GM19455 (cell line): ENCODE measurements around the gene EYS.
"Not testable (repeated sequence)": the region's sequence is repeated elsewhere in the genome, so short reads cannot be mapped to it uniquely, and the experiment has no call there.

Experiments used
- ATAC-seq: cut with Tn5 transposase; IDR thresholded peaks from one replicate; pipeline ENCODE4 v1.9.1; 2021; ENCODE audit not compliant: unreplicated experiment

Gene EYS

DNA sequence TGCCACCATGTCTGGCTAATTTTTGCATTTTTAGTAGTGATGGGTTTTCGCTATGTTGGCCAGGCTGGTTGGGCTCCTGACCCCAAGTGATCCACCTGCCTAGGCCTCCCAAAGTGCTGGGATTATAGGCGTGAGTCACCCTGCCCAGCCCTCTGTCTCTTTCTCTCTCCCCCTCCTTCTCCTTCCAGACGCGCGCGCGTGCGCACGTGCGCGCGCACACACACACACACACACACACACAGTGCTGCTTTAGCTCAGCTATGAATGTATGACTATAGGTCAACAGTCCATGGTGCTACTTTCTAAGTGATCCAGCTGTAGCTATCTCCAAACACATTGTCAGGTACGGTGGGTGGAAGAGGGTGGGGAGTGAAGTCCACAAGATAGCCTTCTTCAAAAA lies 1621.9 kb downstream of the EYS start:
- no peak for ATAC-seq

DNA sequence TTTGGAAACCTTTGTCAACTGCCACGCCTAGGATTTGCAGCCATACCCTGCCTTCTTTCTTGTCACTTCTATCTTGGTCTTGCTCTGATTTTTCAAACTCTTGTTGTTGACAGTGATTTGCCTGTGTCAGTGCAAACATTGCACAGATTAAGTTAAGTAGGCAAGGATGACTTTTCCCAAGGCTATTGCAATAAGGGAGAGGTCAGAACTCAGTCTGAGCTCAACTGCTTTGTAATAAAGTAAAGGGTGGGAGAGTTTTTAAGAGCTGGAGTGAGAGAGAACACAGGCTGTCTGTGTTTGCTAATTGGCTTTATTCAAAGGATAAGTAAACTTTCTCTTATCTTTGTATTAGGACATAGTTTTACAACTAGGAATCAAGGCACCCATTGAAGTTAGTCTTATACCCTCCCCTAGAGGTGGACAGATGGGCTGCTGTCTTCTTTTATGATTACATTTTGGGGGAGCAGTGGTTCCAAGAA lies 1622.8 kb downstream of the EYS start:
- no peak for ATAC-seq

DNA sequence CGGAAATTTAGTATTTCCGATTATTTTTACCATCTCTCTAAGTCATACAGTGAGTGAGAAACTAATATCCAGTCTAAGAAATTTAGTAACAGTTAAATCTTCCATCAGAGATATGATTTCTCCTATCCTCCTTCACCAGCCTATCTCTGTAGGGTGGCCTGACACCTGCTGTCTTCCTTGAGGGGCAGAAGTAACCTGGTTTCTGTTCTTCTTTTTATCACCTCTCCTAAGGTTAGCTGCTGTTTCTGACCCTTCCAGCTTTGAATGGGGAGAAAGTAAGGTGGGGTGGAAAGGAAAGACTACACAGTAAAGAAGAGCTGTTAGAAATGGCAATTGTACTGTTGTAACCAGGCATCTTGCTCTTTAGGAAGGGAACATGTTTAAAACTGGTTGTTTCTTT lies 1623.8 kb downstream of the EYS start:
- no peak for ATAC-seq

DNA sequence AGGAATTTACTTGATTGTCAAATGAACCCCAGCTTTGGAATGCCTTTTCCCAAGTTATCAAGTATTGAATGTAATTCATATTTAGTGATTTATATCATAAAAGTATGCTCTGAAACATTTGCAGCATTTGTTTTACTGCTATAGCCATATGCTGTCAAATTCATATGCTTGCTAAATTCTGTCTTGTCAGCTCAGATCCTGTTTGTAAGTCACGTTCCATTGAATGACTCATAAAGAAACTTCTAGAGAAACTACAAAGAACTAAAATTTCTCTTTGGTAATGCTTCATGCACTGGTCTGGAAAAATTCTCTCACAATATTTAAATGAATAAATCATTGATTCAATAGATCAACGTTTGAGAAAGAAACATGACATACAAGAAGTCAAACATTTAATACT lies 1625.6 kb downstream of the EYS start:
- no peak for ATAC-seq

DNA sequence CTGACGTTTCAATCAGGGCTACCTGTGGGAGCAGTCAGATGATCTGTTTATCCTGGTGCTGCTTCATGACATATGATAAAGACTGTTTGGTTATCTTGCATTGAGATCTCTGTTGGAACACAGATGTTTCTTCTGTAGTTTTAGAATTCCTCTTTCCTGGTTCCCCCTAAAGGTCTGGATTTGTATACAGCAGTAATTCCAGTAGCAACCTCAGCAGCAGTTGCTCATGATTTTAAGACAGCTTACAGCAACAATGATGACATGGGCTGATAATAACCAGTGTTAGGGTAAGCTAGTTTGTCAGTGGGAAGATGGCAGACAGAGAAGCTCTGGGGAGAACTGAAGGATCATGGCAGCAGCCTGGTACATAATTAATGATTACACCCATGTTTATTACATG lies 1632.0 kb downstream of the EYS start:
- no peak for ATAC-seq

DNA sequence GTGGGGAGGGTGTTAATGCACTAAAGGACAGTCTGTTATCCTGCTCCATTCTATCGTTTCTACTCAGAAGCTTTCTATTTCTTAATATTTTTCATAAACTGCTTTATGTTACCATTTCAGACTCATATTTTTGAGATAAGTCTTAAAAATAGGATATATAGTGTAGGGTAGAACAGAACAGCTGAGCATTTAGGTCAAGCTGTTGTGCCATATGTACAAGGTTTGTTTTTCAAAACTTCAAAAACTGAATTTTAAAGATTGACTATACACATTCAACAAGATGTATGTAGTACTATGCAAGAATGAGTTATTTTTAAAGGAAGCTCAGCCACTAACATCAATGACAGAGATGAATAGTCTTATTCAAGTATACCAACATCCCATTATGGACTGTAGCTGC lies 1634.3 kb downstream of the EYS start:
- ATAC-seq: no peak

DNA sequence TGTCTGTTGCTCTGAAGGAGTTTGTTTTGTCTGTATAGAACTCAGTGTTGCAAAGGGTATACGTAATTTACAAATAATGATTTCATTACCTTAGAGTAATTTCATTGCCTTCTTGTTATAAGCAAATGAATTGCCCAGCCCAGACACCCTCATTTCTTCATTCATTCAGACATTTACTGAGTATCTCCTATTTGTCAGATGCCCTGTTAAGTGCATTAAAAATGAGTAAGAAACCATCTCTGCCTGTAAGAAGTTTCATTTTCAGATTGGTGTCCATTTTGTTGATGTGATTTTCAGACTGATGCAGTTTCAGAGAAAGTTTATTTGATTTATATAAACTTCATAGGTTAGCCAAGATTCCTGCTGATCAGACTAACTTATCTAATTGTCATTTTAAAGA lies 1642.1 kb downstream of the EYS start:
- no peak for ATAC-seq

DNA sequence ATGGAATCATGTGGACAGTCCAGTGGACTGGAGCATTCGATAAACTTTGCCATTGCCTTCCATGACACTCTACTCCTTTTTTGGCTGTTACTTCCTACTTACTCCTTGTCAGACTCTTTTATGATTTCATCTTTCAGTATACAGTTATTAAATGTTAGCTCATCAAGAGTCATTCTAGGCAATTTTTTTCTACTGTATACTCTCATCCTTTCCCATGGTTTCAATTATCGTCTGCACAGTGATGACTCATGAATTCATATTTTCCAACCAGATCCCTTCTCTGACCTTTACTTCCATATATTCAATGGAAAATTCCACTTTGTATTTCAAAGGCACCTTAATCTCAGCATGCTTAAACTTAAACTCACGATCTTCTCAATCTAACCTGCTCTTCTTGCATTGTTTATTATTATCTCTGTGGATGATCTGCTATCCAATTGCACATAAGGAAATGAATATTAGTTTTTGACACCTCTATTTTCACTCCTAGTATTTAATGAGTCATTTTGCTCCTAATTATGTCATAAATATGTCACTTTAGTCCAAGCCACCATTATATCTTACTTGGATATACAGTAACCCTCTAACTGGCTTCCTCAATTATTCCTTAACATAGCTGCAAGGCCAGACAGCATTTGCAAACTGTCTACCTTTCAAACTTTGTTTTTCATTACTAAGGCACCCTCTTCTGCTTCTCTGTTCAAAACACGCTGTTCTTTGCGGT lies 1643.9 kb downstream of the EYS start:
- no peak for ATAC-seq

DNA sequence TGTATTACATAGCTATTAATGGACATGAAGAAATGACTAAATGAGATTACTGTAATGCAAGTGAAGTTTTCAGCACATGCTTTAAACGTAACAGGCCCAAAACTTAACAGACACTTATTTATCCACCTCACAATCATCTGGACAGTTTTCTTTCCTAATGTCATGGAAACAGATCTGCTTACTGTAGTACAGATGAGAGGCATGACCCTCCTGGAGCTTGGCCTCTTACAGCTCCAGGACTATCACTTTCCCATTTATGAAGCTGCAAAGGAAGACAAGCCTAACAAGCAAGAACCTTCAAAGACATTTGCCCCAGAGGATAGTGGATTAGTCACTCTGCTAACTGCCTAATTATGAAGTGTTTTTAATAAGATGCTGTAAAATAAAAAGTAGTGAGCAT lies 1652.2 kb downstream of the EYS start:
- no peak for ATAC-seq

DNA sequence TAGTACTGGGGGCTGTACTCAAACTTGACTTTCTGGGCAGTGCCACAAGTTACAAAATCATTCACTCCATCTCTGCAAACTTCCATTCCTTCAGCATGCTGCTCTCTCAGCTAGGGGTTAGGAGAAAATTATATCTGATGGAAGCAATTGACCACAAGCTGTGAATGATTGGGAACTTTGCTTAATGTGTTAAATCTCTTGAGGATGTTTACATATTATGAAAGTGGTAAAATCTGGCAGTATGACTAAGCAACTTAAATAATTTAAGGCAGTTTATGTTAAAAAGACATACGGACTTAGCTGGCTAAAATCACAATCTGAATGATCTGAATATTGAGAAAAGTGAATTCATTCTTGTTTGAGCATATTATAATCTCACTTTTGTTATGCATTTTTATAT lies 1656.4 kb downstream of the EYS start:
- no peak for ATAC-seq

DNA sequence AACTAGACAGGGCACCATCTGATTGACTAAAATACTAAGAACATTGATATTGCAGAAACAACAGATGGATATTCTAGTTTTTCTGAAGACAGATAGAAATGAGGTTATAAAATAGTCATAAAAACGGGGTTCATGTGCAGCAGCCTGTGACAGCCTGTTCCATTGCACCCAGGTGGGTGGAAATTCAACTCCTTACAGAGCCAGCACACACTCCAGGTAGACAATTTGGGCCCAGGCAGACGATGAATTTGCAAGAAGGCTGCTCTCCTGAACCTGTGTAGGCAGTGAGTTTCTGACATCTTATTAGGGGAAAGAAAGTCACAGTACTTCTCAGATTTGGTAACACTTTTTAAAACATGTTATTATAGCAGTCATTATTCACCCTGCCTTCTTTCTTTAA lies 1657.3 kb downstream of the EYS start:
- no peak for ATAC-seq

DNA sequence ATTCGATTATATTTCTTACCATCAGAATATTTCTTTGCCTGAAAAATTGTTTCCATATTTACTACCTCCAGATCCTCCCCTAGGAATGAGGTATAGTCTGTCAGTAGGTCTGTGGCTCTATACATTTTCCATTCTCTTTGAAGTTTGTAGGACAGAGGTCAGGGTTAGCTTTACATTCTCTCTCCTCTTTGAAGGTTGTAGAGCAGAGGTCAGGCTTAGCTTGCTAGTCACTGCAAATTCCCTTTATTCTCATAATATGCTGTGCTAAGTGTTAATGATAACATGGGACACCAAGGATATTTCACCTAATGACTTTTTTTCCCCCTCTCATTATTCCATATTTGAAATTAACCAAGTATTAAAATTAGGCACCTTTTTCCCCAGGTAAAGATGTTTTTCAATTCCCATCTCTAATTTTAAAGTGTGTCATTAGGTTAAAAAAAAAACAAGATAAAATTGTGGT lies 1660.2 kb downstream of the EYS start:
- ATAC-seq: no peak

DNA sequence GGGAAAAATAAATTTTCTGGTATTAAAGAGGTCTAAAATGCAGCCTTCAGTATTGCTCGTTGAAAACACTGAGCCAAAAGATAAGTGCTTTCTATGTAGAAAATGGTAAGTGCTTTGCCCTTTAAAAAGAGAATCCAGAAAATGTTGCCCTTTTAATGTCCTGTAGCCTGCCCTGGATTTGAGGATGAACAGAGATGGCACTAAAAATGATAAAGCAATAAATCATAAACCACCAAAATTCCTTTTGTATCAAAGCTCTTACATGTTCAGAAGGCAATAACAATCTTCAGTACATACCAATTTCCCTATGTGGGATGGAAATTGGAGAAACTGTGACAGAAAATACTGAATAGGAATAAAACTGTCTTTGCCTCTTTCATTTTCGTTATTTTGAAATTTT lies 1665.7 kb downstream of the EYS start:
- ATAC-seq: no peak

DNA sequence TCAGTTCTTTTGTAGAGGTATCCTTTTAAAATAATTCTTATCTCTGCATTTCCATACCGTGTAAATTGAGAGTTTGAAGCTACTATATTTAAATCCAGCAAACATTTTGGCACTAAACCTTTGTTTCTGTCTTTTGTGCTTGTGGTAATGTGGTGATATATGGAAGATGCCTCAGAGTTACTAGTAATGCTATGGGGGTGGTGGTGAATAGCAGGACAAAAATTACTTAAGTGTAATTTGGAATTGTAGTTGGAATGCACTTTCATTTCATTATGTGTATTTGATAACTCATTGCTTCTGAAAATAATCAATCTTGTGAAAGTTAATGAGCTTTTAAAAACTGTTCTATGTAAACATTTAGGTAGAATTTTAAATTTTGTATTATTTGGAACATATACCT lies 1666.9 kb downstream of the EYS start:
- ATAC-seq: no peak

DNA sequence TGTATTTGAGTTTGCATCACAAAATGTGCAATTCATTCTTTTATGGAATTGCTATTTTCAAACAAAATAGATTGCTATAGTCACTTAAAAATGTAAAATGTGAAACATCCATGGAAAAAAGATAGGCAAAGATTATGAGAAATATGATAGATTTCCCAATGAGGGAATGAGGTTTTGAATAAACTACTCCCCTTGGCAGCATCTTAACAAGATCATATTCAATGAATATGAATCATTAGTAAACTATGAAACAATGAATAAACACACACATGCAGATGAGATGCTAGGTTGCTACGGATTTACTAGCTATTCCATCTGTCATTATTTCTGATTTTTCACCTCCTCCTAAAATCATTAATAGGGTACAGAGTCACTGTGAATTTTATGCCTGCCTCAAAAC lies 1669.6 kb downstream of the EYS start:
- ATAC-seq: no peak

DNA sequence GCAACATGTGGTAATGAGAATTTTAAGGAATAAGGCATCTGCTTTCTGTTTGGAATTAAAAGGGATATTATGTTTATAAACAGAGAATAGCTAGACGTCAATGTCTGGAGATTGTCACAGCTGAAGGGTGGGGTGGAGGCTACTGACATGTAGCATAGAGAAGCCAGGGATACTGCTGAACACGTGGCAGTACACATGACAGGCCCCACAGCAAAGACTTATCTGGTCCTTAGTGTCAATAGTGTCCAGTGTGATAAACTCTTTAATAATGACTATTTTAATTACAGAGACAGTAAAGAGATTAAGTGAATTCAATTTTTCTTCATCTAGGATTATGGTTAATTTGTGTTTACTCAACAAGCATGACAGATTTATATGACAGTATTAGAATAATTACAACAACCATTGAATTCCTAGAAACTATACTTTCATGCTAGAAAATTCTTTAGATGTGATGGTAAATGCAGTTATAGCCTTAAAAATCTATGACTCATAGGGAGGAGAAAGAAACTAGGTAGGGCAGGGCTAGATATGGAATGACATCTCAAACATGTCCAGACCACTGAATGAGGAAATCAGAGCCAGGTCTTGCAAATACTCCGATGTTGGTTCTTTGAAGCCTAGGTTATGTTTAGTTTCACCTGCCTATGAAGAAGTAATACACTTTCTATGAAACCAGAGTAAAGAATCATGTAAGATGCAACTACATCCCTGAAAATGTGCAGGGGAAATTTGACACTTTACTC lies 1671.9 kb downstream of the EYS start:
- ATAC-seq: no peak

DNA sequence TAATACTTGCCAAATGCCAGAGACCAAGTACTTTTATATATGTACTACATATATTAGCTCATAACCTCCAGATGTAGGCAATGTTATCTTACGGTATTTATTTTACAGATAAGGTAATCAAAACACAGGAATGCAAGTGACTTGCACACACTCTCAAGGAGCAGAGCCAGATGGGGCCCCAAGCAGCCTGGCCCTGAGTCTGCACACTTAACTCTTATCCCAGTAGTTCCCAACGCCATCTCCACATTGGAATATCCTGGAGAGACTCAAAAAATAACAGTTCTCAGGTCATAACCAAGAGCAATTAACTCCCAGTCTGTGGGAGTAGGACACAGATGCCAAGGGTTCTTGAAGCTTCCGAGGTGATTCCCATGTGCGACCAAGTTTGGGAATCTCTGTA lies 1672.7 kb downstream of the EYS start:
- no peak for ATAC-seq

DNA sequence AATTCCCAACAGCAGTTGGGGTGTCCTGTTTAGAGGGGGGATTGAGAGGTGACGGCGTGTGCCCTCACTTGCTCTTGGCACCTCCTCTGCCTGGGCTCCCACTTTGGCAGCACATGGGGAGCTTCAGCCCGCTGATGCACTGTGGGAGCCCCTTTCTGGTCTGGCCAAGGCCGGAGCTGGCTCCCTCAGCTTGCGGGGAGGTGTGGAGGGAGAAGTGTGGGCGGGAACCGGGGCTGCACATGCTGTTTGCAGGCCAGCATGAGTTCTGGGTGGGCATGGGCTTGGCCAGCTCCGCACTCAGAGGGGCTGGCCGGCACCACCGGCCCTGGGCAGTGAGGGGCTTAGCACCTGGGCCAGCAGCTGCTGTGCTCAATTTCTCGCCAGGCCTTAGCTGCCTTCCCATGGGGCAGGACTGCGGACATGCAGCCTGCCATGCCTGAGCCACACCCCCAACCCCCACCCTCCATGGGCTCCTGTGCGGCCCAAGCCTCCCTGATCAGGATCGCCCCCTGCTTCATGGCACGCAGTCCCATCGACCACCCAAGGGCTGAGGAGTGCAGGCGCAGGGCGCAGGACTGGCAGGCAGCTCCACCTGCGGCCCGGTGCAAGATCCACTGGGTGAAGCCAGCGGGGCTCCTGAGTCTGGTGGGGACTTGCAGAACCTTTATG lies 1675.9 kb downstream of the EYS start:
- ATAC-seq: not testable (repeated sequence)

DNA sequence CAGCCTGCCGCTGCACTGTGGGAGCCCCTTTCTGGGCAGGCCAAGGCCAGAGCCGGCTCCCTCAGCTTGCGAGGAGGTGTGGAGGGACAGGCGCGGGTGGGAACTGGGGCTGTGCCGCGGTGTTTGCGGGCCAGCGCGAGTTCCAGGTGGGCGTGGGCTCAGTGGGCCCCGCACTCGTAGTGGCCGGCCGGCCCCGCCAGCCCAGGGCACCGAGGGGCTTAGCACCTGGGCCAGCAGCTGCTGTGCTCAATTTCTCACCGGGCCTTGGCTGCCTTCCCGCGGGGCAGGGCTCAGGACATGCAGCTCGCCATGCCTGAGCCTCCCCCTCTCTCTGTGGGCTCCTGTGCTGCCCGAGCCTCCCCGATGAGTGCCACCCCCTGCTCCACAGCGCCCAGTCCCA lies 1683.3 kb downstream of the EYS start:
- no peak for ATAC-seq

DNA sequence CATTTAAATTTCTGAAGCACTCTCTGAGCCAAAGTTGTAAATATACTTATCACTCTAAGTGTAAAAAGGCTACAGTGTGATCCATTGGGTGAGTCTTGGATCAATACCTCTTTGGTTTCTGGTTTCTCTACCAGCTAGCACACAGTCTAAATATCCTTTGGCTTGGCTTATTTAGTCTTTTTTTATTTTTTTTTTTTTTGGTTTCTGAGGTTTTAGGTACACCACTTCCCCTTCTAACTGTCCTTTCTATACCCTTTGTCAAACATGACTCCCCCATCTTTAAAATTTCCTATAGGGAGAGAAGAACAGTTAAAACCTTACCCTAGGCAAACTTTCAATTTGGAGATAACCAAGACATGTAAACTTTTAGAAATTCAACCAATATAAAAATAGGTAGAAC lies 1692.4 kb downstream of the EYS start:
- ATAC-seq: no peak

DNA sequence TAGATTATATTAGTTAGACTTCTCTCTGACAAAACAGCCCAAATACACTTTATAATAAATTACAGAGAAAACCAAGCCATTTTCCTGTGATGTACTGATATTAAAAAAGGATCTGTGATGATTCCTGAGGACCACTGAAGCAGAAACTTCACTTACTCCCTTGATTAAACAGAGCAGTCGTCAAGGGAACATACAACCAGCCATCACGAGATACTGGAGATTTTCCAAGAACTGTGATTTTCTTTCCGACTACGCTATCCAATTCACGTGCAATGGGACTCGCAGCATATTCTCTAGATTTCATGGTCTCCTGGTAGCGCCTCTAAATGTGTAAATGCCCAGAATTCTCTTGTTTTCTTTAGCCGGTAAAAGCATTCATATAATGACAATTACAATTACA lies 1694.0 kb downstream of the EYS start:
- ATAC-seq: no peak
